H1 (cell line): ENCODE data around the gene GLT8D1.

Source experiments
- ATF2 ChIP-seq: IDR thresholded peaks from 2 replicates; pipeline ENCODE4 v1.6.1; 2012; ENCODE audit warnings: low read length, inconsistent platforms
- CHD1 ChIP-seq: IDR thresholded peaks from 2 replicates; pipeline ENCODE4 v1.6.1; 2012; ENCODE audit warnings: low read depth, low read length, improper control_type of control experiment
- CHD2 ChIP-seq: IDR thresholded peaks from 2 replicates; pipeline ENCODE4 v1.6.1; 2012; ENCODE audit warnings: low read length, improper control_type of control experiment
- CREB1 ChIP-seq: IDR thresholded peaks from 2 replicates; pipeline ENCODE4 v1.6.1; 2012; ENCODE audit warnings: inconsistent platforms
- CTCF ChIP-seq, 3 experiments: IDR thresholded peaks; 1 replicate in 2 of 3; 2 replicates in 1 of 3; pipeline versions ENCODE4 v1.5.1 to v1.6.1; 2011; ENCODE audit warnings: low read length in 3 of 3, mild to moderate bottlenecking in 3 of 3, inconsistent platforms in 2 of 3, low read depth in 1 of 3, moderate library complexity in 1 of 3; ENCODE audit not compliant: insufficient read depth in 1 of 3; ENCODE audit errors: control extremely low read depth in 1 of 3
- EZH2 ChIP-seq: fragments of 200-600 bp; sonication (generic); IDR thresholded peaks from 2 replicates; pipeline ENCODE4 v1.7.1; 2012; ENCODE audit warnings: low read depth, mild to moderate bottlenecking, moderate library complexity, low read length, inconsistent platforms; ENCODE audit not compliant: severe bottlenecking
- MAX ChIP-seq: IDR thresholded peaks from 2 replicates; pipeline ENCODE4 v1.6.1; 2012; ENCODE audit warnings: inconsistent platforms
- POLR2A ChIP-seq, 2 experiments: IDR thresholded peaks; 1 replicate in 1 of 2; 2 replicates in 1 of 2; pipeline ENCODE4 v1.6.1; 2011; ENCODE audit warnings: low read depth in 2 of 2, low read length in 2 of 2, mild to moderate bottlenecking in 2 of 2; ENCODE audit errors: control extremely low read depth in 1 of 2
- POLR2AphosphoS5 ChIP-seq: IDR thresholded peaks from 2 replicates; pipeline ENCODE4 v1.6.1; 2011; ENCODE audit warnings: low read depth, low read length
- SP1 ChIP-seq: IDR thresholded peaks from 2 replicates; pipeline ENCODE4 v1.6.1; 2011; ENCODE audit warnings: low read depth, low read length
- USF2 ChIP-seq: IDR thresholded peaks from 2 replicates; pipeline ENCODE4 v1.6.1; 2011; ENCODE audit warnings: low read length, improper control_type of control experiment

GRCh38 chr3:52705438-52705687 is 228 bp downstream of the GLT8D1 start:
- TF ChIP-seq CHD1 = no peak
- TF ChIP-seq POLR2A (IDR thresholded peaks at IDR 0.05; ENCODE audit: control extremely low read depth in 1 of 2, low read depth in 2 of 2, low read length in 2 of 2) = no peak
- TF ChIP-seq MAX = no peak
- TF ChIP-seq CHD2 = no peak
- TF ChIP-seq CTCF (IDR thresholded peaks at IDR 0.05; ENCODE audit: control extremely low read depth in 1 of 3, insufficient read depth in 1 of 3, low read depth in 1 of 3, low read length in 3 of 3) = no peak
- no peak for TF ChIP-seq SP1
- no peak for TF ChIP-seq USF2
- TF ChIP-seq CREB1 = no peak
- TF ChIP-seq ATF2 = no peak
- no peak for TF ChIP-seq POLR2AphosphoS5
- no peak for TF ChIP-seq EZH2
